ENCODE results near the gene BTBD18.

GRCh38 chr11:57787006-57787604 is 35.5 kb upstream of the BTBD18 start:
- TF ChIP-seq CTCF (IDR thresholded peaks at IDR 0.05) = no peak
- TF ChIP-seq ZFX (IDR thresholded peaks at IDR 0.05; ENCODE audit: borderline replicate concordance) = no peak

Data from 22Rv1 (cell line).